ENCODE data around the gene NIPBL.
"Not testable (repeated sequence)": the region's sequence is repeated elsewhere in the genome, so short reads cannot be mapped to it uniquely, and the experiment has no call there.

The NIPBL gene

GRCh38 chr5:37043693-37044092, 167.1 kb downstream of the NIPBL start:
- no peak for DNase-seq

DNA sequence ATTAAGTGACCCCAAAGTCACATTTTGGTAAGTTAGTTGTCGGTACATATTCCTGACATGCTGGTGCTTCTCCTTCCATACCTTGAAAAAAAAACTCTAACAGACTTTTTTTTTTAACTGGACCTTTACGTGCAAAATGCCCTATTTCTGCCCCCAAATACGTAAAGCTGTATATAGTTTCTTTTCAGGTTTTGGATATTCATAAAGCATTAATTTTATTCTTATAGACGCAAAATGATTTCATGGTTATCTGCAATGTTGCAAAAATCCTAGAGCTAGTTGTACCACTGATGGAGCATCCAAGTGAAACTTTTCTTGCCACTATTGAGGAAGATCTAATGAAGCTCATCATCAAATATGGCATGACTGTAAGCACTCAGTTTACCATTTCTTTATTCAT, 167.6 kb downstream of the NIPBL start:
- no peak for DNase-seq

DNA sequence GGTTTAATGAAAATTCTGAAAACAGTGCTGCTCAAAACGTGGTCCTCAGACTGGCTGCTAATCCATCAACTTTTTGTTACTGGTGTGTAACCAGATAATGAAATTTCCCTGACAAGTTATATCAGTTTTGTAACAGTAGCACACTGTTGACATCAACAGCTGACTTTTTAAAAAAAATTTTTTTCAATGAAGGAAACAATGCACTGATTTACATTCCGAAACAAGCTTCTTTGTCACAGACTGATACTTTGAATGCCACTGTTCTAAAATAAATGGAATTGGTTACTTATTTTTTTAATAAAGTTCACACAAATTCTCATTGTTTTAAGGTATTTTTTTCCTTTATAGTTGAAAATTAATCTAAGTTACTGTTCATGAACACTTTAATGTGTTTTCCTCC, 169.1 kb downstream of the NIPBL start:
- DNase-seq, result no peak

DNA sequence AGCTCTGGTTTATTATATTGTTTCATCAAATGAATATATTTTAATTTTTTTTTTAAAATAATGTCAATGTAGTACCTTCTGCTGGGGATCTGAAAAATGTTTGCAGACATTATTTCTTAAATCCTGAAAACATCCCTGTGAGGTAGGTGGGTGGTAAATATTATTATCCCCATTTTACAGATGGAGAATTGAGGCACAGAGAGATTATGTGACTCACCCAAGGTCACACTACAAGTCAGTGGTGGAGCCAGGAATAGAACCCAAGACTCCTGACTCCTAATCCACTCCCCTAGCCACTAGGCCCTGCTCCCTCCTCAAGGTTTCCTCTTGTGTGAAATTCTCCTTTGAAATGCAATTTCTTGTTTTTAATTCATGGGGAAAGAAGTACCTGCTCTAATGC, 171.4 kb downstream of the NIPBL start:
- DNase-seq, result no peak

GRCh38 chr5:37054391-37054790, 177.8 kb downstream of the NIPBL start:
- DNase-seq, result no peak

- no peak for DNase-seq
Observed at GRCh38 chr5:37055383-37055990, 178.9 kb downstream of the NIPBL start.

- no peak for DNase-seq
Observed at GRCh38 chr5:37056762-37057161, 180.2 kb downstream of the NIPBL start.

DNA sequence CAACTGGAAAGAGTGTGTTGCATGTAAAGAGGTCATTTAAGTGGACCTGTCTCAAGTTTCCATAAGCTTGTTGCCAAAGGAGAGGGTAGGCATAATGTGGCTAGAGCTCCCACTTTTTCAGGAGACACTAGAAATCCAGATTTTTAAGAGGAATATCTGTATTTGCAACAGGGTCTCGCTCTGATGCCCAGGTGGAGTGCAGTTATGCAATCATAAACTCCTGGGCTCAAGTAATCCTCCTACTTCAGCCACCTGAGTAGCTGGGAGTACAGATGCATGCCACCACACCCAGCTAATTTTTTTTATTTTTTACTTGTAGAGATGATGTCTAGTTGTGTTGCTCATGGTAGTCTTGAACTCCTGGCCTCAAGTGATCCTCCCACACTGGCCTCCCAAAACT, 183.5 kb downstream of the NIPBL start:
- no peak for DNase-seq

DNA sequence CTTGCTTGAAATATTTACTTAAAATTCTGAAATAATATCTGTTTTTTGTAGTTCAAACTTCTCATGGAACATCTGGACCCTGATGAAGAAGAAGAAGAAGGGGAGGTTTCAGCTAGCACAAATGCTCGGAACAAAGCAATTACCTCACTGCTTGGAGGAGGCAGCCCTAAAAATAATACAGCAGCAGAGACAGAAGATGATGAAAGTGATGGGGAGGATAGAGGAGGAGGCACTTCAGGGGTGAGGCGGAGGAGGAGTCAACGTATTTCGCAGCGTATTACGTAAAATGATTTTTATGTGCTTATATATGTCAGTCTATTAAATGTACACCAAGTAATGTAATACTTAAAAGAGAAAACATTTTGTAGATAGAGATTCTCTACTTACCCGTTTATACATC, 187.2 kb downstream of the NIPBL start:
- DNase-seq, result no peak

DNA sequence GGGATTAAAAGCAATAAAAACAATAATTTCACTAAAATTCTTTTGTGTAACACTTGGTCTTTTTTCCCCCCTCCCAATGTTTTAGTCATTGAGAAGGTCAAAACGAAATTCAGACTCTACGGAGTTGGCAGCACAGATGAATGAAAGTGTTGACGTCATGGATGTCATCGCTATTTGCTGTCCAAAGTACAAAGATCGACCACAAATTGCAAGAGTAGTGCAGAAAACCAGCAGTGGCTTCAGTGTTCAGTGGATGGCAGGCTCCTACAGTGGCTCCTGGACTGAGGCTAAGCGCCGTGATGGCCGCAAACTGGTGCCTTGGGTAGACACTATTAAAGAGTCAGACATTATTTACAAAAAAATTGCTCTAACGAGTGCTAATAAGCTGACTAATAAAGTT, 187.9 kb downstream of the NIPBL start:
- no peak for DNase-seq

DNA sequence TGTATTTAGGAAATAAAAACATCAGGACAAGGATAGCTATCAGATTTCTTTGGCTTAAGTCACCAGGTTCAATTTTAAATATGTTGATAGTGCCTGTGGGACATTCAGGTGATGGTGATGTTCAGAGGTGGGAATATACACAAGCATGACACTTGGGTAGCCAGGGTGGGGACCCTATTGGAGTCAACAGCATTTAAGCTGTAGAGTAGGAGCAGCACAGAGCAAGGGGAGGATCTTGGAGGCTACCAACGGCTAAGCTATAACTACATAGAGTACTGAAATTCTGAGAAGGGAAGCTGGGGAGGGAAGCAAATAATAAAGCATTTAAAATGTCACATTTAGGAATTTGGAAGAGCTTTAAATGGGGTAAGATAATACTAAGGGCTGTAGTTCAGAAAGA, 194.9 kb downstream of the NIPBL start:
- DNase-seq, result no peak

DNA sequence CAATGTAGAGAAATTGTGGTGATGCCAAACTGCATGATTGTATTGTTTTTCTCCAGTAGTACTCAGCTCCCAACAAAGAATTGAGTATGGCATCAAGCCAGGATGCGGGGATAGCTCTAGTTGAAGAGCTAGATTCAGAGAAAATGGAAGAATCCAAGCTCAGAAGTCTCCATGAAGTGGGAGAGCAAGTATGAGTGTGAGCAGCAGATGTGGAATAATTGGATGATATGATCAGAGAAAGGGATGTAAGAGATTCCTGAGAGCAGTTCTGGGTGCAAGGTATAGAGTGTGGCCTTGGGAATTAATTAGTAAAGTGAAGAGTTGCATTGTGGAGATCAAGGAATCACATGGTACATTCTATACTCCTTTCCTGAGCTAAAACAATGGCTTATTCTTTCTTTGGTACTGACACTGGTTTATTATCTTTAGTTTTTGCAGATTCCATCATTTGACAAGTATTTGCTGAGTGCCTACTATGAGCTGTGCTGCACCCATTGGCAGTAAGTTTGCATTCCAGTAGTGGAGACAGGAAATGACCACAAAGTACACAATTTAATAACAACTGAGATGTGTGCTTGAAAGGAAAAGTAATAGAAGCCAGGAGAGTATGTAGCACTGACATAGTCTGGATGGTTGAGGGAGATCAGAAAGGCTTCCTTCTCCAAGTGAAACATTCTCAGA, 195.5 kb downstream of the NIPBL start:
- no peak for DNase-seq

DNA sequence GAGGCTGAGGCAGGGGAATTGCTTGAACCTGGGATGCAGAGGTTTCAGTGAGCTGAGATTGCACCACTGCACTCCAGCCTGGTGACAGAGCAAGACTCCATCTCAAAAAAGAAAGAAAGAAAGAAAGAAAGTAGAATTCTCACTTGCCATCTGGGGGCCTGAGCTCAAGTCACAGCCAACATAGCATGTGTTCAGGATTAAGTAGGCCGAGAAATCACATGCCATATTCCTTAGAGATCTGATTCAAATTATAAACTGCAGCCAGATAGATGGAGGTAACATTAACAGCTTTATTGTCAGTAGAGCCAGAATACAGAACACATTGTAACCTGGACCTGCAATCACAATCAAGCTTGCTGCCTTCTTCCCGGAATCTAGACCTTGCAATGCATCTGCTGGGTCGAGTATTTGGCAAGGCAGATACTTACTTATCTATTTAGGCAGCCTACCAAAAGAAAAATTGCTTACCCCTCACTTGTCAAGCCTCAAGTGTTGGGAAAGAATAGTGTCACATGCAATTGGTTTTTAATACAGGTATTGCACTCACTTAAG, 198.9 kb downstream of the NIPBL start:
- no peak for DNase-seq

- DNase-seq, result no peak
Observed at GRCh38 chr5:37077146-37077545, 200.6 kb downstream of the NIPBL start.

DNA sequence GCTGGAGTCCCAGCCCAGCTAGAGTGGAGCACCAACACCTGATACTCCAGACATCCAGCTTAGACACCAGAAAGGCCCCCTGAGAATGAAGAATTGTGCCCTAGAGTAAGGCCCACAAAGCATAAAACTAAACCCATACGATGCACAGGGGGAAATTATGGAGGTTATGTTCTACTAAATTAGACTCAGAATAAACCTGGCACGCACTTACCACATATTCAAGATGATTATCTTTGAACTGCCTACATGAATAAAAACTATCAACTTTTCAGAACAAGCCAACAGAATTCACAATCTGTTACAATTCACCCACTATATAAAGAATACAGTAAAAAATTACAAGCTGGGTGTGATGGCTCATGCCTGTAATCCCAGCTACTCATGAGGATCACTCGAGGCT, 204.1 kb downstream of the NIPBL start:
- DNase-seq, result no peak

DNA sequence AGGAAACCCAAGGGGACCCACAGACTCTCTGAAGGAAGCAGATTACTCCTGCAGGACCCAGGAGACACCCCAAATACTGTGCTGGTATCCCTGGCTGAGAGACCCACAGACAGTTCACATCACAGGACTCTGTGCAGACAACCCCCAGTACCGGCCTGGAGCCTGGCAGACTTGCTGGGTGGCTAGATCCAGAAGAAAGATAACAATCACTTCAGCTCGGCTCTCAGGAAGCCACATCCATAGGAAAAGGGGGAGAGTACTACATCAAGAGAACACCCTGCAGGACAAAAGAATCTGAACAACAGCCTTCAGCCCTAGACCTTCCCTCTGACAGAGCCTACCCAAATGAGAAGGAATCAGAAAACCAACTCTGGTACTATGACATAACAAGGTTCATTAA, 206.4 kb downstream of the NIPBL start:
- DNase-seq, result not testable (repeated sequence)

DNA sequence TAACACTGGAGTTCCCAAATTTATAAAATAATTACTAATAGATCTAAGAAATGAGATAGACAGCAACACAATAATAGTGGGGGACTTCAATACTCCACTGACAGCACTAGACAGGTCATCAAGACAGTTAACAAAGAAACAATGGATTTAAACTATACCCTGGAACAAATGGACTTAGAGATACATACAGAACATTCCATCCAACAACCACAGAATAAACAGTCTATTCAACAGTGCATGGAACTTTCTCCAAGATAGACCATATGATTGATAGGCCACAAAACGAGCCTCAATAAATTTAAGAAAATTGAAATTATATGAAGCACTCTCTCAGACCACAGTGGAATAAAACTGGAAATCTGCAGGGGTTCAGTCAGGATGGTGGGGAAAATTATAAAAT, 209.5 kb downstream of the NIPBL start:
- DNase-seq, result not testable (repeated sequence)

DNA sequence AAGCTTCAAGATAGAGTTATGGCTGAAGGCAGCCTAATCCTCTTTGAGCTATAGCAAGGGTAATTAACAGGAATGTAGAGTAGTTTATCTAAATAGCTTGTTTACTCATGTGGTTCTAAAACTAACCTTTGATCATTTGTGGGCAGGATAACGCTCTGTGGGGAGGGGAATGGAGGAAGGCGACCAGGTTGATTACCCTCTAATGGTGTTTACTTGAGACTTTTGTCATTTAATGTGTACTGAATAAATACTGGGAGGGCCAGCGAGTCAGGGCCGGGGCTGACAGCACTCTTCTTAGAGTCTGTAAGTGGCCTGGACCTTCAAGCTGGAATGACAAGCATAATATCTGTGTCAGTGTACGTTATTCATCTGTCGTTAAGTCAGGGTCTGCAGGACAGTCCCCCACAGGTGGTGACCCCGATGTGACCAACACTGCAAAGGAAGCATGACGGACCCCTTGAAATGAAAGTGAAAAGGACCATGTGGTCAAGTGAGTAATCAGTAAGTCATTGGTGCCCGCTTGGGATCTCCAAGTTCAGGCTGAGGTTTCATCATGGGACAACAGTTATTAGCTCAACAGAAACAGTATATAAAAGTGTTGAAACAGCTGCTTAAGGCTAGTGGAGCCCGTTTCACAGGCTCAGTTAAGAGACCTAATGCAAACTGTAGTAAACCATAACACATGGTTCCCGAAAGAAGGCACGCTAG, 210.1 kb downstream of the NIPBL start:
- DNase-seq, result no peak

DNA sequence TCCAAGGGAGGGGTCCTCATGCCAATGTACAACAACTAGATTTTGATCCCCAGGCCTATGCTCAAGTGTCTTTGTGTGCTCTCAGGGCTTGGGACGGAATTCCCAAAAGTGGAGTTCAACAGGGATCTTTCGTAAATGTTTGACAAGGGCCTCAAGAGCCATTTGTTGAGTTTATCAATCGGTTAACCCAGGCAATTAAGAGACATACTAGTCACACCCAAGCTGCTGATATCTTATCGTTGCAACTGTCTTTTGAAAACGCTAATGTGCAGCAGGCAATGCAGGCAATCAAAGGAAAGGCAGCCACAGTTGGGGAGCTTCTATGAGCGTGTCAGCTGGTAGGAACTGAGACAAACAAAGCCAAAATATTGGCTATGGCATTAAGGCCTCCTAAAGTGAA, 211.4 kb downstream of the NIPBL start:
- DNase-seq, result no peak

DNA sequence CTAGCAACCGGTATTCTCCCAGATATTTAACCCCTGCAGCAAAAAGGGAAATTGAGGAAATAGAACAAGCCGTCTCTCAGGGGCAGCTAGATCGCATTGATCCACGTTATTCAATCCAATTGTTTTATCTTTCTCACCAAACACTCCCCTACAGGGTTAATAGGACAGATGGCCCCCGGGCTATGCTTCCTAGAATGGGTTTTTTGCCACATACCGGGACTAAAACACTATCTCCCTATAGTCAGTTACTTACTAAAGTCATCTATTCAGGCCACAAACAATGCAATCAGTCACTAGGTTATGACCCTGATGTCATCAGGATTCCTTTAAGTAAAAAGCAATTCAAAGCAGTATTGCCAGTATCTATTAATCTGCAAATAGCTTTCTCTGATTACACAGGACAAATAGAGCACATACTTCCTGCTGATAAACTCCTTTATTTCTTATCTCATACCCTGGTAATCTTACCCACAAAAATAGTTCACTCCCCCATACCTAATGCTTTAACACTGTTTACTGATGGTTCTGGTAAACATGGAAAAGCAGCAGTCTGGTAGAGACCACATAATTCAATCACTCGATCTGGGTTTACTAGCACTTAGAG, 213.7 kb downstream of the NIPBL start:
- no peak for DNase-seq

DNA sequence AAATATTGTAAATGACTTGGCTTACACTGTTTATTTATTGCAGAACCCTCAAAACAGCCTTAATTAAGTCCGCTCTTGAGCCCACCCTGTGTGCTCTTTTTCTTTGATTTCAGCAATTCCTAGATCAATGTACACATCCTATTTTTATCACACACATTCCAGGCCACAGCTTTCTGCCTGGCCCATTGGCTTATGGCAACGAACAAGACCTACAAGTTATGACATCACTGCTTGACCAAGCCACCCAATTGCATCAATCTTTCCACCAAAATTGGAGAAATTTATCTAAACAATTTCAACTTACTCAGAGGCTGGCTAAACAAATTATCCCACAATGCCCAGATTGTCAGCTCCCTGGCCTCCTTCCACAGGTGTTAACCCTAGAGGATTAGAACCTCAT, 214.2 kb downstream of the NIPBL start:
- no peak for DNase-seq

GRCh38 chr5:37093795-37094194, 217.2 kb downstream of the NIPBL start:
- not testable (repeated sequence) for DNase-seq

GRCh38 chr5:37099267-37099666, 222.7 kb downstream of the NIPBL start:
- not testable (repeated sequence) for DNase-seq

DNA sequence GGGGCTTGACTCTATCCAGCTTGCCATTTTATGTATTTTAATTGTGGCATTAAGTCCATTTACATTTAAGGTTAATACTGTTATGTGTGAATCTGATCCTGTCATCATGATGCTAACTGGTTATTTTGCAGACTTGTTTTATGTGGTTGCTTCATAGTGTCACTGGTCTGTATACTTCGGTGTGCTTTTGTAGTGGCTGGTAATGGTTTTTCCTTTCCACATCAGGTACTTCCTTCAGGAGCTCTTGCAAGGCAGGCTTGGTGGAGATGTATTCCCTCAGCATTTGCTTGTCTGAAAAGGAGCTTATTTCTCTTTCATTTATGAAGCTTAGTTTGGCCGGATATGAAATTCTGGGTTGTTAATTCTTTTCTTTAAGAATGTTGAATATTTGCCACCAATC, 226.7 kb downstream of the NIPBL start:
- no peak for DNase-seq
